Activated T-helper 2 cell treated with anti-CD3 and anti-CD28 coated beads, Interferon-gamma antibody, Interleukin-2, Interleukin-4, amounts not matched to agents 10 μg/mL and 5 μg/mL and 100 μg/mL, durations not matched to agents 14 hours and 24 hours and 36 hours (primary cell): ENCODE data around the gene GAN. TPM values are rescaled to one million over a fixed set of nuclear protein-coding genes. Genes with fewer than 3 reads are reported as not detected.

Source experiments
- DNase-seq: peaks from one replicate; pipeline ENCODE4 v3.0.0; 2021; ENCODE audit warnings: low spot score
- H3K27ac Mint-ChIP-seq: one replicate; pipeline ENCODE4 v1.8.0; 2021; ENCODE audit warnings: mixed read lengths
- H3K27me3 Mint-ChIP-seq: one replicate; pipeline ENCODE4 v1.8.0; 2021; ENCODE audit warnings: low read depth, mixed read lengths
- H3K36me3 Mint-ChIP-seq: one replicate; pipeline ENCODE4 v1.8.0; 2021; ENCODE audit warnings: low read depth, mixed read lengths
- H3K4me1 Mint-ChIP-seq: one replicate; pipeline ENCODE4 v1.8.0; 2021; ENCODE audit warnings: low read depth, mixed read lengths
- H3K4me3 Mint-ChIP-seq: one replicate; pipeline ENCODE4 v1.8.0; 2021; ENCODE audit warnings: low read depth, mild to moderate bottlenecking, moderate library complexity, mixed read lengths
- H3K9me3 Mint-ChIP-seq: one replicate; pipeline ENCODE4 v1.8.0; 2021; ENCODE audit warnings: mixed read lengths
- intact Hi-C: fragments of 100-400 bp; cut with micrococcal nuclease; formaldehyde crosslinking; loops from one replicate; pipeline ENCODE4 v1.15.1; 2023
- total RNA-seq: library from RNA; stranded (reverse); gene quantifications from 2 replicates; pipeline ENCODE4 v1.2.3, GENCODE V29; 2022

GAN gene
- total RNA-seq, 1 donor from 2014 or later: 14.6 TPM

GRCh38 chr16:81369888-81370504, 55.2 kb downstream of the GAN start:
- intact Hi-C loops: loop anchor here (5.0 kb wide), 1 partner anchor 32 kb away; no protein-coding TSS in a partner anchor
- H3K36me3 Mint-ChIP-seq: peaks cover 28% of the 10 kb centered on the region

GRCh38 chr16:81371106-81371505, 56.3 kb downstream of the GAN start:
- no peak for DNase-seq
- H3K4me3 Mint-ChIP-seq: no peak overlapping the region
- no peak overlapping the region for H3K27ac Mint-ChIP-seq
- no peaks in the 10 kb centered on the region for H3K27me3 Mint-ChIP-seq
- peaks cover 26% of the 10 kb centered on the region for H3K36me3 Mint-ChIP-seq
- H3K9me3 Mint-ChIP-seq: no peaks in the 10 kb centered on the region
- intact Hi-C loops: no loop called here
- peaks cover 11% of the 10 kb centered on the region for H3K4me1 Mint-ChIP-seq

More at GRCh38 chr16:81369888-81370504, 55.2 kb downstream of the GAN start:
- no peak overlapping the region for H3K4me3 Mint-ChIP-seq
- DNase-seq: no peak
- no peak overlapping the region for H3K27ac Mint-ChIP-seq
- no peaks in the 10 kb centered on the region for H3K9me3 Mint-ChIP-seq
- H3K27me3 Mint-ChIP-seq: no peaks in the 10 kb centered on the region
- peaks cover 11% of the 10 kb centered on the region for H3K4me1 Mint-ChIP-seq

- Mint-ChIP-seq H3K4me1 (peaks cover 13% of the 10 kb centered on the region), H3K4me3 (no peak overlapping the region), H3K27ac (no peak overlapping the region), H3K36me3 (peaks cover 30% of the 10 kb centered on the region), H3K9me3 (no peaks in the 10 kb centered on the region), H3K27me3 (no peaks in the 10 kb centered on the region)
- intact Hi-C loops: no loop called here
- DNase-seq: no peak
Observed at GRCh38 chr16:81374550-81374949, 59.8 kb downstream of the GAN start.

GRCh38 chr16:81376880-81377279, 62.1 kb downstream of the GAN start:
- no peak overlapping the region for H3K4me3 Mint-ChIP-seq
- no peaks in the 10 kb centered on the region for H3K9me3 Mint-ChIP-seq
- no peak for DNase-seq
- peaks cover 23% of the 10 kb centered on the region for H3K36me3 Mint-ChIP-seq
- no peak overlapping the region for H3K27ac Mint-ChIP-seq
- peaks cover 10% of the 10 kb centered on the region for H3K4me1 Mint-ChIP-seq
- no peaks in the 10 kb centered on the region for H3K27me3 Mint-ChIP-seq
- intact Hi-C loops: no loop called here

- intact Hi-C loops: no loop called here
- DNase-seq: no peak
- no peak overlapping the region for H3K27ac Mint-ChIP-seq
- peaks cover 10% of the 10 kb centered on the region for H3K4me1 Mint-ChIP-seq
- H3K9me3 Mint-ChIP-seq: no peaks in the 10 kb centered on the region
- H3K27me3 Mint-ChIP-seq: no peaks in the 10 kb centered on the region
- H3K36me3 Mint-ChIP-seq: peaks cover 20% of the 10 kb centered on the region
- H3K4me3 Mint-ChIP-seq: no peak overlapping the region
Observed at GRCh38 chr16:81378049-81378448, 63.3 kb downstream of the GAN start.

- intact Hi-C loops: no loop called here
- H3K9me3 Mint-ChIP-seq: no peaks in the 10 kb centered on the region
- peaks cover 6% of the 10 kb centered on the region for H3K4me1 Mint-ChIP-seq
- H3K27me3 Mint-ChIP-seq: no peaks in the 10 kb centered on the region
- no peak for DNase-seq
- H3K27ac Mint-ChIP-seq: no peak overlapping the region
- no peak overlapping the region for H3K4me3 Mint-ChIP-seq
- H3K36me3 Mint-ChIP-seq: peaks cover 17% of the 10 kb centered on the region
Observed at GRCh38 chr16:81380932-81381331, 66.2 kb downstream of the GAN start.

GRCh38 chr16:81384006-81384405, 69.2 kb downstream of the GAN start:
- H3K9me3 Mint-ChIP-seq: no peaks in the 10 kb centered on the region
- H3K4me3 Mint-ChIP-seq: no peak overlapping the region
- no peaks in the 10 kb centered on the region for H3K27me3 Mint-ChIP-seq
- peaks cover 3% of the 10 kb centered on the region for H3K4me1 Mint-ChIP-seq
- DNase-seq: no peak
- peaks cover 8% of the 10 kb centered on the region for H3K36me3 Mint-ChIP-seq
- intact Hi-C loops: no loop called here
- H3K27ac Mint-ChIP-seq: no peak overlapping the region

- no peak for DNase-seq
- Mint-ChIP-seq H3K4me3 (no peak overlapping the region), H3K9me3 (no peaks in the 10 kb centered on the region), H3K27me3 (no peaks in the 10 kb centered on the region), H3K27ac (no peak overlapping the region), H3K36me3 (peaks cover 2% of the 10 kb centered on the region), H3K4me1 (peaks cover 3% of the 10 kb centered on the region)
- intact Hi-C loops: no loop called here
Observed at GRCh38 chr16:81385031-81385756, 70.4 kb downstream of the GAN start.

- Mint-ChIP-seq H3K36me3 (peaks cover 5% of the 10 kb centered on the region), H3K27me3 (no peaks in the 10 kb centered on the region), H3K9me3 (no peaks in the 10 kb centered on the region), H3K27ac (no peak overlapping the region), H3K4me3 (no peak overlapping the region), H3K4me1 (peaks cover under 1% of the 10 kb centered on the region)
- intact Hi-C loops: no loop called here
- DNase-seq: no peak
Observed at GRCh38 chr16:81388357-81388756, 73.6 kb downstream of the GAN start.

GRCh38 chr16:81390840-81391239, 76.1 kb downstream of the GAN start:
- intact Hi-C loops: no loop called here
- Mint-ChIP-seq H3K9me3 (no peaks in the 10 kb centered on the region), H3K4me1 (peaks cover 3% of the 10 kb centered on the region), H3K36me3 (peaks cover 5% of the 10 kb centered on the region), H3K27me3 (no peaks in the 10 kb centered on the region), H3K4me3 (no peak overlapping the region), H3K27ac (no peak overlapping the region)
- no peak for DNase-seq

GRCh38 chr16:81392011-81392410, 77.2 kb downstream of the GAN start:
- H3K27me3 Mint-ChIP-seq: no peaks in the 10 kb centered on the region
- H3K36me3 Mint-ChIP-seq: peaks cover 5% of the 10 kb centered on the region
- DNase-seq: no peak
- intact Hi-C loops: no loop called here
- no peaks in the 10 kb centered on the region for H3K9me3 Mint-ChIP-seq
- peaks cover 3% of the 10 kb centered on the region for H3K4me1 Mint-ChIP-seq
- H3K4me3 Mint-ChIP-seq: no peak overlapping the region
- H3K27ac Mint-ChIP-seq: no peak overlapping the region

- no peak for DNase-seq
- Mint-ChIP-seq H3K27me3 (no peaks in the 10 kb centered on the region), H3K9me3 (no peaks in the 10 kb centered on the region), H3K36me3 (peaks cover 5% of the 10 kb centered on the region), H3K4me3 (no peak overlapping the region), H3K4me1 (peaks cover 3% of the 10 kb centered on the region), H3K27ac (no peak overlapping the region)
- intact Hi-C loops: no loop called here
Observed at GRCh38 chr16:81394416-81394815, 79.7 kb downstream of the GAN start.

- H3K27me3 Mint-ChIP-seq: no peaks in the 10 kb centered on the region
- H3K4me1 Mint-ChIP-seq: peaks cover 3% of the 10 kb centered on the region
- H3K36me3 Mint-ChIP-seq: peaks cover 5% of the 10 kb centered on the region
- H3K27ac Mint-ChIP-seq: no peak overlapping the region
- no peak for DNase-seq
- H3K4me3 Mint-ChIP-seq: no peak overlapping the region
- no peaks in the 10 kb centered on the region for H3K9me3 Mint-ChIP-seq
- intact Hi-C loops: no loop called here
Observed at GRCh38 chr16:81394966-81395655, 80.3 kb downstream of the GAN start.
